H1 (cell line): ENCODE results near the gene SNU13. TPM values are rescaled to one million over a fixed set of nuclear protein-coding genes. Genes with fewer than 3 reads are reported as not detected.

Experiments
- BCL11A ChIP-seq, 2 experiments: IDR thresholded peaks; one replicate each; pipeline ENCODE4 v1.6.1; 2011; ENCODE audit warnings: low read depth in 2 of 2, low read length in 2 of 2, mild to moderate bottlenecking in 2 of 2
- CHD7 ChIP-seq: fragments of 300-600 bp; sonication (generic); IDR thresholded peaks from 2 replicates; pipeline ENCODE4 v1.7.1; 2012; ENCODE audit warnings: low read length, moderate library complexity, mild to moderate bottlenecking, inconsistent platforms; ENCODE audit not compliant: insufficient replicate concordance
- CREB1 ChIP-seq: IDR thresholded peaks from 2 replicates; pipeline ENCODE4 v1.6.1; 2012; ENCODE audit warnings: inconsistent platforms
- E2F6 ChIP-seq: IDR thresholded peaks from 2 replicates; pipeline ENCODE4 v1.6.1; 2012; ENCODE audit warnings: inconsistent platforms
- GABPA ChIP-seq: IDR thresholded peaks from 2 replicates; pipeline ENCODE4 v1.6.1; 2011; ENCODE audit warnings: mild to moderate bottlenecking, low read length, moderate library complexity, borderline replicate concordance; ENCODE audit not compliant: insufficient read depth
- HDAC6 ChIP-seq: IDR thresholded peaks from one replicate; pipeline ENCODE4 v1.7.1; 2012; ENCODE audit warnings: low read depth, mild to moderate bottlenecking, inconsistent platforms, low read length, moderate library complexity
- KDM5A ChIP-seq: fragments of 200-600 bp; IDR thresholded peaks from 2 replicates; pipeline ENCODE4 v1.7.1; 2012; ENCODE audit warnings: mild to moderate bottlenecking, low read length, inconsistent platforms, mixed read lengths
- SAP30 ChIP-seq: fragments of 300-600 bp; sonication (generic); IDR thresholded peaks from 2 replicates; pipeline ENCODE4 v1.7.1; 2012; ENCODE audit warnings: low read length, moderate library complexity, mild to moderate bottlenecking, inconsistent platforms; ENCODE audit not compliant: insufficient read depth, insufficient replicate concordance
- SP2 ChIP-seq: IDR thresholded peaks from 2 replicates; pipeline ENCODE4 v1.6.1; 2012; ENCODE audit warnings: mild to moderate bottlenecking, low read length, inconsistent platforms
- SRF ChIP-seq: IDR thresholded peaks from 2 replicates; pipeline ENCODE4 v1.6.1; 2011; ENCODE audit warnings: mild to moderate bottlenecking, low read depth, low read length, moderate library complexity
- polyA plus RNA-seq, 7 experiments: library from polyadenylated mRNA; depleted of rRNA in 3 of 7; stranded (reverse) in 5 of 7; unstranded in 2 of 7; fragments of >200 nt in 5 of 7; fragments of 200-250 nt in 2 of 7; gene quantifications; 1 replicate in 5 of 7; 2 replicates in 1 of 7; 4 replicates in 1 of 7; pipeline versions ENCODE4 v1.2.1 to v1.2.3, GENCODE V29; 2011 to 2013; ENCODE audit warnings: missing spikeins in 2 of 7, mixed read lengths in 2 of 7
- total RNA-seq: library from RNA; stranded (reverse); fragmentation: NEBNext Ultra II Directional; extraction: Animal tissue kit (Norgen Biotek cat#: 25700); gene quantifications from 2 replicates; pipeline ENCODE4 v1.2.1, GENCODE V29; 2021

The SNU13 gene
- total and polyA plus RNA-seq, 2 of the 8 experiments (the other 6 are each of a cell fraction or from before 2014, with no cell fraction given) = 241 to 281 TPM

- no peak for TF ChIP-seq CHD7
- no peak for TF ChIP-seq CREB1
- TF ChIP-seq HDAC6 = no peak
- no peak for TF ChIP-seq GABPA
- TF ChIP-seq SAP30 = no peak
- TF ChIP-seq BCL11A (IDR thresholded peaks at IDR 0.05; ENCODE audit: low read depth in 2 of 2, low read length in 2 of 2) = no peak
- no peak for TF ChIP-seq KDM5A
- TF ChIP-seq SP2 = no peak
- no peak for TF ChIP-seq SRF
- no peak for TF ChIP-seq E2F6
Measured at GRCh38 chr22:41656556-41656955, 32.1 kb downstream of the SNU13 start (continued).
